Tibial nerve (tissue), 4 donors: ENCODE data around the gene LCN9. TPM values are rescaled to one million over a fixed set of nuclear protein-coding genes. Genes with fewer than 3 reads are reported as not detected.

Source experiments
- DNase-seq, 2 donors: peaks; one replicate each; pipeline ENCODE4 v3.0.0-alpha.2; 2019; ENCODE audit warnings: low spot score in 2 of 2
- H3K27ac ChIP-seq, 4 donors: fragments of 200-600 bp; sonication (generic) in 3 of 4; one replicate each; pipeline ENCODE4 v1.5.1; 2017 to 2019; ENCODE audit warnings: mild to moderate bottlenecking in 1 of 4
- H3K27me3 ChIP-seq, 2 donors: fragments of 200-600 bp; sonication (generic) in 1 of 2; one replicate each; pipeline versions ENCODE4 v1.5.1 to v1.6.0; 2017 to 2019
- H3K36me3 ChIP-seq, 3 donors: fragments of 200-600 bp; sonication (generic); one replicate each; pipeline ENCODE4 v1.5.1; 2018 to 2019
- H3K4me1 ChIP-seq, 4 donors: fragments of 200-600 bp; sonication (generic) in 3 of 4; one replicate each; pipeline ENCODE4 v1.5.1; 2017 to 2019
- H3K4me3 ChIP-seq, 4 donors: fragments of 200-600 bp; sonication (generic) in 3 of 4; one replicate each; pipeline ENCODE4 v1.5.1; 2017 to 2019; ENCODE audit warnings: mild to moderate bottlenecking in 1 of 4, moderate library complexity in 1 of 4
- H3K9me3 ChIP-seq, 4 donors: fragments of 200-600 bp; sonication (generic) in 3 of 4; one replicate each; pipeline ENCODE4 v1.5.1; 2017 to 2019
- EP300 ChIP-seq, 2 donors: sonication (generic); formaldehyde crosslinking; IDR thresholded peaks; one replicate each; pipeline ENCODE4 v1.6.1; 2017; ENCODE audit warnings: antibody characterized with exemption in 2 of 2, mild to moderate bottlenecking in 1 of 2
- POLR2A ChIP-seq, 2 donors: fragments of 450-650 bp; IDR thresholded peaks; one replicate each; pipeline ENCODE4 v1.6.1; 2017; ENCODE audit warnings: antibody characterized with exemption in 2 of 2, mild to moderate bottlenecking in 2 of 2, moderate library complexity in 2 of 2
- WGBS, 2 donors: methylation state at CpG; one replicate each; pipeline ENCODE4 v1.1.5; 2018; 5-methylcytosine and 5-hydroxymethylcytosine counted together
- total RNA-seq, 4 donors: library from RNA; depleted of rRNA; stranded (reverse); fragments of >200 nt; gene quantifications; one replicate each; pipeline ENCODE4 v1.1.0, GENCODE V29; 2016
- TF ChIP-seq, protein P1 (sequence below), 5 experiments: fragments of 200-600 bp in 3 of 5; fragments of 450-650 bp in 2 of 5; sonication (generic) in 3 of 5; IDR thresholded peaks; one replicate each; pipeline ENCODE4 v1.5.1; 2016 to 2019; ENCODE audit warnings: antibody characterized with exemption in 5 of 5, mild to moderate bottlenecking in 3 of 5, moderate library complexity in 2 of 5

Gene LCN9
- total RNA-seq, 4 donors from 2014 or later, result not detected

DNA sequence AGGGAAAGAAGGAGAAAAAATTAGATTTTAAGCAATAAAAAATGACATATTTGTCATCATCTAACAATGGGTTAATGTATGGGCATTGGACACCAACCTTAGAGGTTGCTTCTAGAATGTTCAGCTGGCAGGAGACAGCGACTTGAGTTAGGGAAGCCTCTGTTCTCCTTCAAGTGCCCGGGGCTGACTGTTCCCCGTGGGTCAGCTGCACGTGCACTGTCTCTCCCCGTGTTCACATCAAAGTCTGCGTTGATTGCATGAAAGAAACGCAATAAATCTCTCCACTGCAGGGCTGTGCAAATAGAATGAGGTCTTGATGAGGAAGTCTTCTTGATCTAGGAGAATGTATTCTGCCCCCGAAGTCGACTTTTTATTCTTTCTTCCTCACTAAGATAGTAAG is 23.9 kb upstream of the LCN9 start, which contains the start of gene GLT6D1:
TSS of gene GLT6D1 (minus strand) at position 345 of the 400 bp plus-strand sequence. CDS start 353 bp downstream, outside the sequence.
- DNase-seq, result no peak
- Histone ChIP-seq H3K4me3 (no peak within 1 kb of the TSS), H3K9me3 (peaks cover 0 to 11% (median 0%) of the 10 kb centered on the region in 4 donors), H3K27ac (no peak within 1 kb of the TSS), H3K36me3 (no peaks in the 10 kb centered on the region), H3K27me3 (no peaks in the 10 kb centered on the region), H3K4me1 (no peaks in the 10 kb centered on the region)
- WGBS, 2 donors, result 55 to 62% methylated on average over 9 of the region's 9 CpGs
- no peak for TF ChIP-seq EP300 (IDR thresholded peaks at IDR 0.05)
- TF ChIP-seq, protein P1, sequence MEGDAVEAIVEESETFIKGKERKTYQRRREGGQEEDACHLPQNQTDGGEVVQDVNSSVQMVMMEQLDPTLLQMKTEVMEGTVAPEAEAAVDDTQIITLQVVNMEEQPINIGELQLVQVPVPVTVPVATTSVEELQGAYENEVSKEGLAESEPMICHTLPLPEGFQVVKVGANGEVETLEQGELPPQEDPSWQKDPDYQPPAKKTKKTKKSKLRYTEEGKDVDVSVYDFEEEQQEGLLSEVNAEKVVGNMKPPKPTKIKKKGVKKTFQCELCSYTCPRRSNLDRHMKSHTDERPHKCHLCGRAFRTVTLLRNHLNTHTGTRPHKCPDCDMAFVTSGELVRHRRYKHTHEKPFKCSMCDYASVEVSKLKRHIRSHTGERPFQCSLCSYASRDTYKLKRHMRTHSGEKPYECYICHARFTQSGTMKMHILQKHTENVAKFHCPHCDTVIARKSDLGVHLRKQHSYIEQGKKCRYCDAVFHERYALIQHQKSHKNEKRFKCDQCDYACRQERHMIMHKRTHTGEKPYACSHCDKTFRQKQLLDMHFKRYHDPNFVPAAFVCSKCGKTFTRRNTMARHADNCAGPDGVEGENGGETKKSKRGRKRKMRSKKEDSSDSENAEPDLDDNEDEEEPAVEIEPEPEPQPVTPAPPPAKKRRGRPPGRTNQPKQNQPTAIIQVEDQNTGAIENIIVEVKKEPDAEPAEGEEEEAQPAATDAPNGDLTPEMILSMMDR (IDR thresholded peaks at IDR 0.05), result no peak
- no peak for TF ChIP-seq POLR2A (IDR thresholded peaks at IDR 0.05)

- Histone ChIP-seq H3K36me3 (no peaks in the 10 kb centered on the region), H3K27ac (no peak overlapping the region), H3K9me3 (peaks cover 0 to 28% (median 0%) of the 10 kb centered on the region in 4 donors), H3K4me3 (no peak overlapping the region), H3K27me3 (no peaks in the 10 kb centered on the region), H3K4me1 (no peaks in the 10 kb centered on the region)
- TF ChIP-seq, protein P1 (IDR thresholded peaks at IDR 0.05), result no peak
- TF ChIP-seq EP300 (IDR thresholded peaks at IDR 0.05) (no peak), POLR2A (IDR thresholded peaks at IDR 0.05) (no peak)
- no peak for DNase-seq
- 79 to 92% methylated on average over 7 of the region's 7 CpGs for WGBS, 2 donors
These were observed 22.1 kb upstream of the LCN9 start for GRCh38 chr9:135641047-135641446.

- no peak for TF ChIP-seq POLR2A (IDR thresholded peaks at IDR 0.05)
- TF ChIP-seq, protein P1 (IDR thresholded peaks at IDR 0.05), result no peak
- TF ChIP-seq EP300 (IDR thresholded peaks at IDR 0.05), result no peak
- 59 to 60% methylated on average over 8 of the region's 8 CpGs for WGBS, 2 donors
- Histone ChIP-seq H3K27me3 (no peaks in the 10 kb centered on the region), H3K27ac (no peak overlapping the region), H3K4me3 (no peak overlapping the region), H3K9me3 (peaks cover 0 to 34% (median 0%) of the 10 kb centered on the region in 4 donors), H3K4me1 (no peaks in the 10 kb centered on the region), H3K36me3 (no peaks in the 10 kb centered on the region)
- DNase-seq, result no peak
These were observed 21.4 kb upstream of the LCN9 start for GRCh38 chr9:135641745-135642144.

DNA sequence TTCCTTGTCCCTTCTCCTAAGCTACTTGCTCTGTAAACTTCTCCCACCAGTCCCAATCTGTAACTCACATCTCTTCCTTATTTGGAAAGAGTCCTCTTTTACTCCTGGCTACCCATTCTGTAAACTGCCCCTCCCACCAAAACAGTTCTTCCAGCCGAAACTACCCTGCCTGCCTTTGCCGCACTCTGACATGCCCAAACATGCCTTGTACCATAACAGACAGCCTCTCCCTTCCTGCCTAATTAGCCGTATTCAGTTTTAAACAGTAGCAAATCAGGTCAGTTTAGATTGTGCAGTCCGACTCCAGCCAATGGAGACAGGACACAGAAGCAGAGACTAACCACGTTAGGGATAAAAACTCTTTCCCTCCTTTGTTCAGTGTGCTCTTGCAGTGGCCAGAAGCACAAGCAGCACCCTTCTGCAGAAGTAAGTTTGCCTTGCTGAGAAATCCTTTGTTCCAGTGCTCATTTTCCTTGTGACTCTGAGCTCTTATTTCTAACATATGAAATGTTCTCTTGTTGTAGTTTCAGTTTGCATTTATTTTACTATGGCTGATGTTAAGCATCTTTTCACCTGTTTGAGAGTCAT is 18.4 kb upstream of the LCN9 start:
- Histone ChIP-seq H3K9me3 (peaks cover 0 to 57% (median 2%) of the 10 kb centered on the region in 4 donors), H3K27ac (no peak overlapping the region), H3K4me1 (no peaks in the 10 kb centered on the region), H3K27me3 (no peaks in the 10 kb centered on the region), H3K36me3 (no peaks in the 10 kb centered on the region), H3K4me3 (no peak overlapping the region)
- WGBS, 2 donors, result 83 to 85% methylated on average over 5 of the region's 5 CpGs
- TF ChIP-seq POLR2A (IDR thresholded peaks at IDR 0.05), result no peak
- TF ChIP-seq EP300 (IDR thresholded peaks at IDR 0.05), result no peak
- TF ChIP-seq, protein P1 (IDR thresholded peaks at IDR 0.05), result no peak
- no peak for DNase-seq

DNA sequence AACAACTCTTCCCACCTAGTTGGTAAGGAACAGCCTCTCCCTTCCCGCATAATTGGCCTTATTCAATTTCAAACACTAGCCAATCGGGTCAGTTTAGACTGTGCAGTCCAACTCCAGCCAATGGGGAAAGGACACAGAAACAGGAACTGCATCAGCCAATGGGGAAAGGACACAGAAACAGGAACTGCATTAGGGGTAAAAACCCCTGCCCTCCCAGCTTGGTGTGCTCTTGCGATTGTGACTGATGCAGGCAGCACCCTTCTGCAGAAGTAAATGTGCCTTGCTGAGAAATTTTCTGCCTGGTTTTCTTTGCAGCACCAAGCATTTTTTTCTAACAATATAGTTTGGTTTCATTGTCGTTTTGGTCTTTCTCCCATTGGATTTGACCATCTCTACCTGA is 15.2 kb upstream of the LCN9 start:
- Histone ChIP-seq H3K9me3 (peaks cover 0 to 57% (median 2%) of the 10 kb centered on the region in 4 donors), H3K4me3 (no peak overlapping the region), H3K27ac (no peak overlapping the region), H3K36me3 (no peaks in the 10 kb centered on the region), H3K4me1 (no peaks in the 10 kb centered on the region), H3K27me3 (no peaks in the 10 kb centered on the region)
- 90 to 91% methylated on average over 4 of the region's 4 CpGs for WGBS, 2 donors
- DNase-seq, result no peak
- TF ChIP-seq, protein P1 (IDR thresholded peaks at IDR 0.05), result no peak
- TF ChIP-seq EP300 (IDR thresholded peaks at IDR 0.05), result no peak
- no peak for TF ChIP-seq POLR2A (IDR thresholded peaks at IDR 0.05)
